ENCODE results near the gene NOL4L.

DNA sequence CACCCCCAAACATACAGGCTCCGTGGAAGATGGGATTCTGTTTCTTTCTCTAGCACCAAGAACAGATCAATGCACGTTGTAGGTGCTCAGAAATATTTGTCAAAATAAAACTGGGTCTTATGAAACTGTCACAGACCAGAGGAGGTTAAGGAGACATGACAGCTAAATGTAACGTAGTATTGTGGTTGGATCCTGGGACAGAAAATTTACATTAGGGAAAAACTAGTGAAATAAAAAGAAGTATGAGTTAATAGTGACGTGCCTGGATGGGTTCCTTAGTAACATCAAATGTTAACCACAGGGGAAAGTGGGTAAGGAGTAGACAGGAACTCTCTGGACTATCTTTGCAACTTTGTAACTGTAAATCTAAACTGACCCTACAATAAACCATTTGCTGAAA lies 31.5 kb downstream of the NOL4L start:
- no peak for TF ChIP-seq EZH2 (IDR thresholded peaks at IDR 0.05; ENCODE audit: borderline replicate concordance)
- TF ChIP-seq, protein P1, sequence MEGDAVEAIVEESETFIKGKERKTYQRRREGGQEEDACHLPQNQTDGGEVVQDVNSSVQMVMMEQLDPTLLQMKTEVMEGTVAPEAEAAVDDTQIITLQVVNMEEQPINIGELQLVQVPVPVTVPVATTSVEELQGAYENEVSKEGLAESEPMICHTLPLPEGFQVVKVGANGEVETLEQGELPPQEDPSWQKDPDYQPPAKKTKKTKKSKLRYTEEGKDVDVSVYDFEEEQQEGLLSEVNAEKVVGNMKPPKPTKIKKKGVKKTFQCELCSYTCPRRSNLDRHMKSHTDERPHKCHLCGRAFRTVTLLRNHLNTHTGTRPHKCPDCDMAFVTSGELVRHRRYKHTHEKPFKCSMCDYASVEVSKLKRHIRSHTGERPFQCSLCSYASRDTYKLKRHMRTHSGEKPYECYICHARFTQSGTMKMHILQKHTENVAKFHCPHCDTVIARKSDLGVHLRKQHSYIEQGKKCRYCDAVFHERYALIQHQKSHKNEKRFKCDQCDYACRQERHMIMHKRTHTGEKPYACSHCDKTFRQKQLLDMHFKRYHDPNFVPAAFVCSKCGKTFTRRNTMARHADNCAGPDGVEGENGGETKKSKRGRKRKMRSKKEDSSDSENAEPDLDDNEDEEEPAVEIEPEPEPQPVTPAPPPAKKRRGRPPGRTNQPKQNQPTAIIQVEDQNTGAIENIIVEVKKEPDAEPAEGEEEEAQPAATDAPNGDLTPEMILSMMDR (IDR thresholded peaks at IDR 0.05; ENCODE audit: poor library complexity), result no peak
- TF ChIP-seq EZH2phosphoT487 (IDR thresholded peaks at IDR 0.05; ENCODE audit: low read depth, severe bottlenecking, unreplicated experiment), result no peak
